Measurements from ENCODE around the gene PTPN4.

Gene PTPN4

DNA sequence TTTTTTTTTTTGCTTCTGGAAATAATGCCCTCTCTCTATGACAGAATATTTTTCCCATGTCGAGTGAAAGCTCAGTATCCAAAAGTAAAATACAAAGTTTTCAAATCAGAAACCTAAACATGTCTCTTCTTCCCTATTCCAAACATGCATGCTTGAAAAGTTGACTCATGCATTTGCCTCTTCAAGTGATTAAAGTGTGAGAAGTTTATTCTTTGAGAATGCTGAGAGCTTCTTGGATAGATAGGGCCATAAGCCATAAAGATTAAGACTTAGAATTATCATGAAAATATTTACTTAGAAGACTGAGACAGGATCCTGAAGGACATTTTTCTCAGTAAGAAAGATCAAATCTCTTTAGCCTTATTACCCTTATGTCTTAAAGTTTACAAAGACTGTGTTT, 154.5 kb downstream of the PTPN4 start:
- H2AFZ ChIP-seq (ENCODE audit: low read depth, low read length), result no peak overlapping the region
- no peak overlapping the region for H3K4me3 ChIP-seq (ENCODE audit: low read length)
- H3K4me1 ChIP-seq (ENCODE audit: low read length), result peaks cover 17% of the 10 kb centered on the region
- no peaks in the 10 kb centered on the region for H3K27me3 ChIP-seq (ENCODE audit: low read depth, low read length)
- H4K20me1 ChIP-seq (ENCODE audit: insufficient read depth, low read length), result no peaks in the 10 kb centered on the region
- no peaks in the 10 kb centered on the region for H3K9me3 ChIP-seq (ENCODE audit: insufficient read depth, low read length)
- H3K4me2 ChIP-seq (ENCODE audit: low read length), result no peak overlapping the region
- TF ChIP-seq EZH2phosphoT487 (IDR thresholded peaks at IDR 0.05; ENCODE audit: low read depth) (no peak), CTCF (IDR thresholded peaks at IDR 0.05; ENCODE audit: low read depth, low read length) (no peak)
- no peak overlapping the region for H3K9ac ChIP-seq (ENCODE audit: low read length)
- H3K79me2 ChIP-seq (ENCODE audit: low read length), result no peaks in the 10 kb centered on the region
- no peak overlapping the region for H3K27ac ChIP-seq (ENCODE audit: low read length)
- peaks cover 2% of the 10 kb centered on the region for H3K36me3 ChIP-seq (replicated peaks; ENCODE audit: low read depth, low read length)

DNA sequence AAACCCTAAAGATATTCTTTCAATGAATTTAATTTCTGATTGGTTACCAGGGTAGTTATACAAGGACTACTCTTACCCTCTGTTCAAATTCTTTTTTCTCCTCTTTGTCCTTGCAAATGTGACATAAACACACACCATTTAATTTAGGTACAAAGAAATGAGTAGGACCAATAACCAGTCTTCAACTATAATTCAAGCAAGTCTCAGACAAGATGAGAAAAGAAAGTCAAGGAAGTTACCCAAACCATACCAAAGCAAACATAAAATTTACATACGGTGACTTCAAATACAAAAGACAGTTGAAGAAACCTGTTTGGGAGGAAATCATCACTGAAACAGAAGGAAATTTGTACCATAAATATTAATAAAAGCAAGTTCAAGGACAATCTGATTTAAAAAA, 162.1 kb downstream of the PTPN4 start:
- no peak for TF ChIP-seq EZH2phosphoT487 (IDR thresholded peaks at IDR 0.05; ENCODE audit: low read depth)
- TF ChIP-seq CTCF (IDR thresholded peaks at IDR 0.05; ENCODE audit: low read depth, low read length), result no peak
- Histone ChIP-seq H3K27ac (ENCODE audit: low read length) (no peak overlapping the region), H3K79me2 (ENCODE audit: low read length) (no peaks in the 10 kb centered on the region), H3K36me3 (replicated peaks; ENCODE audit: low read depth, low read length) (no peaks in the 10 kb centered on the region), H3K4me1 (ENCODE audit: low read length) (no peaks in the 10 kb centered on the region), H3K4me3 (ENCODE audit: low read length) (no peak overlapping the region), H3K27me3 (ENCODE audit: low read depth, low read length) (no peaks in the 10 kb centered on the region), H2AFZ (ENCODE audit: low read depth, low read length) (no peak overlapping the region), H3K9me3 (ENCODE audit: insufficient read depth, low read length) (no peaks in the 10 kb centered on the region), H4K20me1 (ENCODE audit: insufficient read depth, low read length) (no peaks in the 10 kb centered on the region), H3K4me2 (ENCODE audit: low read length) (no peak overlapping the region), H3K9ac (ENCODE audit: low read length) (no peak overlapping the region)

- no peak overlapping the region for H3K9ac ChIP-seq (ENCODE audit: low read length)
- H3K79me2 ChIP-seq (ENCODE audit: low read length), result no peaks in the 10 kb centered on the region
- no peaks in the 10 kb centered on the region for H3K4me1 ChIP-seq (ENCODE audit: low read length)
- H4K20me1 ChIP-seq (ENCODE audit: insufficient read depth, low read length), result no peaks in the 10 kb centered on the region
- TF ChIP-seq EZH2phosphoT487 (IDR thresholded peaks at IDR 0.05; ENCODE audit: low read depth) (no peak), CTCF (IDR thresholded peaks at IDR 0.05; ENCODE audit: low read depth, low read length) (no peak)
- no peak overlapping the region for H3K4me3 ChIP-seq (ENCODE audit: low read length)
- no peaks in the 10 kb centered on the region for H3K36me3 ChIP-seq (replicated peaks; ENCODE audit: low read depth, low read length)
- H3K4me2 ChIP-seq (ENCODE audit: low read length), result no peak overlapping the region
- no peak overlapping the region for H3K27ac ChIP-seq (ENCODE audit: low read length)
- no peaks in the 10 kb centered on the region for H3K9me3 ChIP-seq (ENCODE audit: insufficient read depth, low read length)
- no peaks in the 10 kb centered on the region for H3K27me3 ChIP-seq (ENCODE audit: low read depth, low read length)
- H2AFZ ChIP-seq (ENCODE audit: low read depth, low read length), result no peak overlapping the region
Measured at GRCh38 chr2:119922699-119923098, 163.0 kb downstream of the PTPN4 start.

GRCh38 chr2:119929537-119929936, 169.8 kb downstream of the PTPN4 start:
- H3K9ac ChIP-seq (ENCODE audit: low read length), result no peak overlapping the region
- no peaks in the 10 kb centered on the region for H4K20me1 ChIP-seq (ENCODE audit: insufficient read depth, low read length)
- no peaks in the 10 kb centered on the region for H3K27me3 ChIP-seq (ENCODE audit: low read depth, low read length)
- peaks cover 7% of the 10 kb centered on the region for H3K36me3 ChIP-seq (replicated peaks; ENCODE audit: low read depth, low read length)
- H3K4me2 ChIP-seq (ENCODE audit: low read length), result no peak overlapping the region
- no peaks in the 10 kb centered on the region for H3K9me3 ChIP-seq (ENCODE audit: insufficient read depth, low read length)
- no peak overlapping the region for H3K27ac ChIP-seq (ENCODE audit: low read length)
- no peak overlapping the region for H3K4me3 ChIP-seq (ENCODE audit: low read length)
- no peak for TF ChIP-seq EZH2phosphoT487 (IDR thresholded peaks at IDR 0.05; ENCODE audit: low read depth)
- no peaks in the 10 kb centered on the region for H3K4me1 ChIP-seq (ENCODE audit: low read length)
- no peak overlapping the region for H2AFZ ChIP-seq (ENCODE audit: low read depth, low read length)
- no peaks in the 10 kb centered on the region for H3K79me2 ChIP-seq (ENCODE audit: low read length)

DNA sequence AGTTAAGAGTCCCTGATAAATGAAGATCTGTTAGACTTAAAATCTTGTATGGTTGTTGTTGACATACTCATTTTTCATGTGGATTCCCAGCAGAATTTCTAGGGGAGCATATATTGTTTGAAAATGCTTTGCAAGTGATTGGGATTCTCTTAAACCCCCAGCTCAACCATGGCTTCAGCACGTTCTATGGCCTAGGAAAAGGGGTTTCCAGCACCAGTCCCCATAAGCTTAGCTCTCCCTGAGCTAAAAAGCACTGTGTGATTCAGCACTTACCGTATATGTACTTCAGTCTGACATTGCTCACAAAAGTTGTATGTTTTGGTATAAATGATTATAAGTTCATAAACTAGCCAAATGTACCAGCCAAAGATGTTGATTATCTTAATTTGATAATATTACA, 173.1 kb downstream of the PTPN4 start:
- no peaks in the 10 kb centered on the region for H3K9me3 ChIP-seq (ENCODE audit: insufficient read depth, low read length)
- TF ChIP-seq EZH2phosphoT487 (IDR thresholded peaks at IDR 0.05; ENCODE audit: low read depth), result no peak
- no peak for TF ChIP-seq CTCF (IDR thresholded peaks at IDR 0.05; ENCODE audit: low read depth, low read length)
- no peak overlapping the region for H3K9ac ChIP-seq (ENCODE audit: low read length)
- no peak overlapping the region for H2AFZ ChIP-seq (ENCODE audit: low read depth, low read length)
- peaks cover 19% of the 10 kb centered on the region for H3K36me3 ChIP-seq (replicated peaks; ENCODE audit: low read depth, low read length)
- no peaks in the 10 kb centered on the region for H3K79me2 ChIP-seq (ENCODE audit: low read length)
- no peak overlapping the region for H3K4me3 ChIP-seq (ENCODE audit: low read length)
- H3K4me1 ChIP-seq (ENCODE audit: low read length), result no peaks in the 10 kb centered on the region
- no peaks in the 10 kb centered on the region for H4K20me1 ChIP-seq (ENCODE audit: insufficient read depth, low read length)
- no peak overlapping the region for H3K27ac ChIP-seq (ENCODE audit: low read length)
- H3K27me3 ChIP-seq (ENCODE audit: low read depth, low read length), result no peaks in the 10 kb centered on the region
- no peak overlapping the region for H3K4me2 ChIP-seq (ENCODE audit: low read length)

Data from OCI-LY3 (cell line).